ENCODE measurements around the gene MSL1. TPM values are rescaled to one million over a fixed set of nuclear protein-coding genes. Genes with fewer than 3 reads are reported as not detected.

Gene MSL1
- 10 to 100 TPM; 63.3 to 68.5 (median 64.1) TPM for total RNA-seq

DNA sequence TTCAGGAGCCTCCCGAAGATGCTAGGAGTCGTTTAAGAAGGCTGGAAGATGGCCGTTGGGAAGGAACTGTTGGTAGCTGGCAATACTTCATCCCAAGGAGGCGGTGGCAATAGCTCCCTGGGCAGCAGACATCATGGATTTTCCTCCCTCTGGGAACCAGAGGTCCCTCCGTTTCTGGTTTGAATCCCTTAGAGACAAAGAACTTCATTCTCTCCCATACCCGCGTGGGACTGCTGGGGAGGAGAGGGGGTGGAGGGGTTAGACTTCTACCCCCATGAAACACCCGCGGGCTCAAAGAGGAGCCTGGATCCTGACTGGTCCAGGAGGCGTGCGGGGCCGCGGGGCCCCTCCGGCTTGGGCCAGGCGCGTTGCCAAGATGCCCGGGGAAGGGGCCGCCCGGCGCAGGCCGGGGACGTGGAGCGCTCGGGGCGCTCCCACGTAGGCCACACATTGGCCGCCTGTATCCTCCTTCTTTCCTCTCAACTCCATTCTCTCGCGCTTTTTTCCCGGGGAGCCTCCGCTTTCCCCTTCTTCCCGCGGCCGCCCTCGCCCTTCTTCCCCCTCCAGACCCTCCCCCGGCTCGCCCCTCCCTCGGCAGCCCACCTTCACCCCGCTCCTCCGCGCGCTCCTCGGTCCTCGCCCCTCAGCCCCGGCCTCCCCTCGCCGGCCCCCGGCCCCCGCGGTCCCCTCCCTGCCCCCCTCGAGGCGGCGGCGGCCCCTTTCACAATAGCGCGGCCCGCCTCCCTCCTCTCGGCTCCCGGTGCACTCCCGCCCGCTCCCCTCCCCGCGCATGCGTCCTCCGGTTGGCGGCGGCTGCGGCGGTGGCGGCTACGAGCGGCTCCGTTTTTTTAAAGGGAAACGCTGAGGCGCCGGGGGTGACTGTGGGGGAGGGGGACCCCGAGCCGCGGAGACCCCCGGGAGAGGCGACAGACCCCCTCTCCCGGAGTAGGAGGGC is at the start of gene MSL1:
Gene MSL1, plus strand, starts transcription at position 791 of the 955 bp plus-strand sequence. CDS start 642 bp downstream, outside the sequence.
- peak; percentile 77 for DNase-seq
- Mint-ChIP-seq H3K36me3 (ENCODE audit: insufficient read depth) (peaks cover 5% of the 10 kb centered on the region), H3K9me3 (no peaks in the 10 kb centered on the region), H3K4me3 (peak within 1 kb of the TSS; percentile 78), H3K4me1 (ENCODE audit: low read depth) (peaks cover 35% of the 10 kb centered on the region), H3K27me3 (ENCODE audit: low read depth) (no peaks in the 10 kb centered on the region)
- ATAC-seq = peak; percentile 76 to 79

DNA sequence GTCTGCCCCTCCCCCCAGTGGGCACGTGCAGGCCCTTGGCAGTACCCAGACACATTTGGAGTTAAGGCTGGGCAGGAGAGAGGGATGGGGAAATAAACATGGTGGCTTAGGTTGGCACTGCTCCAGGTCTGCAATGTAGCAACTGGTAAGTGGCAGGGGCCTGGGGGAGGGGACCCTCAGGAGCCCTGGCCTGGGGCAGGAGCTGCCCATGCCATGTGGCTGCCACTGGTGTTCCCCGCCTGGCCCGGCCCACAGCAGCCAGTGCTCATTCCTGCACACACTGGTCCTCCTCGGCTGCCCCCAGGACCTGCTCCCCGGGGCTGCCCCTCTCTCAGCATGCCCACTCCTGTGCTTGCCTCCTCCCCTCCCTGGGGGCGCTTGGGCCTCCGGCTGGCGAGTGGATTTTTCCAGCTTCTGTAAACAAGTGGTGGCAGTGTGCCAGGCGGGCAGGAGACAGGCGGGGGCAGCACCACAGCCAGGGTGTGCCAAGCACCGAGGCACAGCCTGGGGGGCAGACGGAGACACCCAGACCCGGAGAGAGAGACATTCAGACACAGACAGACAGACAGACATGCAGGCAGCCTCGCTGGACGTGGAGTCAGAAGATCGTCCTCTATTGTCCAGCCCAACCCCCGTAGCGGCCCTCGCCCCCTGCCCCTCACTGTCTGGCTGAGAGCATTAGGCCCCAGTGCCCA is 49.6 kb upstream of the MSL1 start:
- H3K27me3 Mint-ChIP-seq (ENCODE audit: low read depth) = no peaks in the 10 kb centered on the region
- ATAC-seq (no peak), DNase-seq (no peak)
- H3K36me3 Mint-ChIP-seq (ENCODE audit: insufficient read depth) = no peaks in the 10 kb centered on the region
- peaks cover 69% of the 10 kb centered on the region for H3K4me1 Mint-ChIP-seq (ENCODE audit: low read depth)
- H3K4me3 Mint-ChIP-seq = no peak overlapping the region
- no peaks in the 10 kb centered on the region for H3K9me3 Mint-ChIP-seq

DNA sequence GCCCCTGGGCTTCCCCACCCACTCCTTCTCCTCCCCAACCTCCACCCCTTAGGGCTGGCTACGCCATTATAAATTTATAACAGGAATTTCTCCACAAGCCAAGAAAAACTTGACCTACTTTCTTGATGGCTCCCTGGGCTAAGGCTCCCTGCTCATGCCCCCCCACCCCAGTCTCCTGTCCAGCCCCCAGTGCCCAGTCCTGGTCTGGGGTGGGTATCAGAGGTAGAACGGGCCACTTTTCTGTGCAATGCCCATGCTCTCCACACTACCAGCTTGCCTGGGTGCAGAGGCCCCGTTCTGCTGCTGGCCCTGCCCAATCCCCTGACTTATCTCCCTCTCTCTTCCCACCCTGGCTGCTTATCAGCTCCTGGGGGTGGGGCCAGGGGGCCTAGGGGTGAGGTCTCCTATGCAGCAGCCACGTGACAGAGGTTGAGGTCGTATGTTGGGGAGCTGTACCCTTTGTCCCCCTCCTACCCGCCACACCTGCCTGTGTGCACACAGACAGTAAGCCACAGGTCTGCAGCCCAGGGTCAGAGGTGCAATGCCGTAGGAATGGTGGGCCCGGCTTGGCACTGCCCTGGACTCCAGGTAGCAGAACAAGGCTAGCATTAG is 48.9 kb upstream of the MSL1 start:
- Mint-ChIP-seq H3K27me3 (ENCODE audit: low read depth) (no peaks in the 10 kb centered on the region), H3K36me3 (ENCODE audit: insufficient read depth) (peaks cover 2% of the 10 kb centered on the region), H3K4me1 (ENCODE audit: low read depth) (peaks cover 63% of the 10 kb centered on the region), H3K9me3 (no peaks in the 10 kb centered on the region), H3K4me3 (no peak overlapping the region)
- ATAC-seq (no peak), DNase-seq (no peak)

GRCh38 chr17:40073454-40074174 is 48.2 kb upstream of the MSL1 start:
- Mint-ChIP-seq H3K4me3 (no peak overlapping the region), H3K36me3 (ENCODE audit: insufficient read depth) (peaks cover 4% of the 10 kb centered on the region), H3K4me1 (ENCODE audit: low read depth) (peaks cover 57% of the 10 kb centered on the region), H3K27me3 (ENCODE audit: low read depth) (no peaks in the 10 kb centered on the region), H3K9me3 (no peaks in the 10 kb centered on the region)
- DNase-seq (no peak), ATAC-seq (no peak)

DNA sequence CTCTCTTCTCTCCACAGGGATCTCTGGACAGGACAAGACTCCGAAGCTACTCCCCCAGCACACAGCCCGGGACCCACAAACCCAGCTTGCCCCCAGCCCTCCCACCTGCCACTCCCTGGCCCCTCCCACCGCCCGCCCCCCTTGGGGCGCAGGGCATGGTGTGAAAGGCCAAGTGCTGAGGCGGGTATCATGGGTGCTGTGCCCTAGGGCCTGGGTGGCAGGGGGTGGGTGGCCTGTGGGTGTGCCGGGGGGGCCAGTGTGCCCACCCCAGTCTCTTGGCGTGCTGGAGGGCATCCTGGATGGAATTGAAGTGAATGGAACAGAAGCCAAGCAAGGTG is 47.6 kb upstream of the MSL1 start:
- Mint-ChIP-seq H3K4me1 (ENCODE audit: low read depth) (peaks cover 52% of the 10 kb centered on the region), H3K27me3 (ENCODE audit: low read depth) (no peaks in the 10 kb centered on the region), H3K9me3 (no peaks in the 10 kb centered on the region), H3K36me3 (ENCODE audit: insufficient read depth) (peaks cover 4% of the 10 kb centered on the region), H3K4me3 (no peak overlapping the region)
- ATAC-seq (no peak), DNase-seq (no peak)

- Mint-ChIP-seq H3K4me1 (ENCODE audit: low read depth) (peaks cover 45% of the 10 kb centered on the region), H3K27me3 (ENCODE audit: low read depth) (no peaks in the 10 kb centered on the region), H3K36me3 (ENCODE audit: insufficient read depth) (peaks cover 4% of the 10 kb centered on the region), H3K9me3 (no peaks in the 10 kb centered on the region), H3K4me3 (no peak overlapping the region)
- ATAC-seq (no peak), DNase-seq (no peak)
These were observed 46.9 kb upstream of the MSL1 start for GRCh38 chr17:40074871-40075200.

DNA sequence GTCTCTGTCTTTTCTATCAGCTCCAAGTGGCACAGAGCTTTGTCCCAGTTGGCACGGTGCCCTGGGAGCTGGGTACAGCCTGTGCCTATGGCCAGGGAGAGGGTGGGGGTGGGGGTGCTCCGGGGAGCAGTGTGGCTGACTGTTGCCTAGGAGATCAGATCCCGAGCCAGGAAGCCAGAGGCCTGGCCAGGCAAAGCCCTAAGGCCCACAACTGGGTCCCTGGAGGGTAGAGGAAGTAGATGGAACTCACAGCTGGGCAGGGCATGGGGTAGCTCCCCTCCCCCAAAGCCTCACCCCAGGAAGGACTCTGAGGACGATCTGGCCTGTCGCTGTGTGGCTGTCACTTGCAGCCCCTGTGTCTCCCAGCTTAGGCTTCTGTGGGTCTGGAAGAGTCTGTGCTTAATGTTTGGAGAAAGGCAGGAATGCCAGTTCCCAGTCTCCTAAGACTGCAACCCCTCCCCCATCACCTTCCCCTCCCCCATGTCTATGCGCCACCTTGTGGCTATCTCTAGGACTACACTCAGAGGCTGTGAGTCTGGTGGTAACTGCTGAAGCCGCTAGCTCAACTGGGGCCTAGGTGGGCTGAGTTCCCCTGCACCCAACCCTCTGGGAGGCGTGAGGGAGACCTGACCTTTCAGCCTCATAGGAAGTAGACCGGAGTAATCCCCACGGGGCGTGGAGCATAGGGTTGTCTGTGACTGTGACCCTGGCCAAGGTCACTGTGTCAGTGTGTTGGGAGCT is 46.4 kb upstream of the MSL1 start:
- no peaks in the 10 kb centered on the region for H3K27me3 Mint-ChIP-seq (ENCODE audit: low read depth)
- ATAC-seq = peak; percentile 85 to 86
- peak; percentile 71 for DNase-seq
- peaks cover 4% of the 10 kb centered on the region for H3K36me3 Mint-ChIP-seq (ENCODE audit: insufficient read depth)
- peaks cover 39% of the 10 kb centered on the region for H3K4me1 Mint-ChIP-seq (ENCODE audit: low read depth)
- no peaks in the 10 kb centered on the region for H3K9me3 Mint-ChIP-seq
- H3K4me3 Mint-ChIP-seq = no peak overlapping the region

DNA sequence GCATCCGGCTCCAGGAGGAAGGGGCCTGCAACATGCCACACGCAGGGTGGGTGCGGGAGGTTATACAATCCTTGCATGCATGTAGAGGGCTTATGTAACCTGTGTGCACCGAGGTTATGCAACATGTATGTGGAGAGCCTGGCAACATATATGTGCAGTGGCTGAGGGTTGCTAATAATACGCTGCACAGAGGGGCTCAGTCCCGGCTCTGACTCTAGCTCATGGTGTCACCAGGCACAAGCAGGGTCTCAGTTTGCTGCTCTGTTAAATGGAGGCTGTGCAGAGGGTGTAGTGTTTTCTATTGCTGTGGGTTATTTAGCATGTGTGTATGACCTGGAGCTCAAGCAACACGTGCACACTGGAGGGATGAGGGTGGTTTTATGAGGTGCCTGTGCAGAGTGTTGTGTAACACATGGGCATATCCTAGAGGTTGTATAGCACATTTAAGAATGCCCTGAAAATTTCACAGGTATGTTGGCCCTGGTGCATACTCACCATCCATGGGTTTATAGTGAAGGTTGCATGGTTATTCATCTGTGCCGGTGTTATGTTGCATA is 45.8 kb upstream of the MSL1 start:
- H3K4me1 Mint-ChIP-seq (ENCODE audit: low read depth) = peaks cover 33% of the 10 kb centered on the region
- H3K9me3 Mint-ChIP-seq = no peaks in the 10 kb centered on the region
- ATAC-seq = no peak
- H3K27me3 Mint-ChIP-seq (ENCODE audit: low read depth) = no peaks in the 10 kb centered on the region
- H3K36me3 Mint-ChIP-seq (ENCODE audit: insufficient read depth) = peaks cover 6% of the 10 kb centered on the region
- DNase-seq = no peak
- no peak overlapping the region for H3K4me3 Mint-ChIP-seq

- no peak overlapping the region for H3K4me3 Mint-ChIP-seq
- no peak for ATAC-seq
- peaks cover 28% of the 10 kb centered on the region for H3K4me1 Mint-ChIP-seq (ENCODE audit: low read depth)
- H3K27me3 Mint-ChIP-seq (ENCODE audit: low read depth) = no peaks in the 10 kb centered on the region
- H3K36me3 Mint-ChIP-seq (ENCODE audit: insufficient read depth) = peaks cover 8% of the 10 kb centered on the region
- no peaks in the 10 kb centered on the region for H3K9me3 Mint-ChIP-seq
- no peak for DNase-seq
These were observed 45.2 kb upstream of the MSL1 start for GRCh38 chr17:40076591-40076990.

DNA sequence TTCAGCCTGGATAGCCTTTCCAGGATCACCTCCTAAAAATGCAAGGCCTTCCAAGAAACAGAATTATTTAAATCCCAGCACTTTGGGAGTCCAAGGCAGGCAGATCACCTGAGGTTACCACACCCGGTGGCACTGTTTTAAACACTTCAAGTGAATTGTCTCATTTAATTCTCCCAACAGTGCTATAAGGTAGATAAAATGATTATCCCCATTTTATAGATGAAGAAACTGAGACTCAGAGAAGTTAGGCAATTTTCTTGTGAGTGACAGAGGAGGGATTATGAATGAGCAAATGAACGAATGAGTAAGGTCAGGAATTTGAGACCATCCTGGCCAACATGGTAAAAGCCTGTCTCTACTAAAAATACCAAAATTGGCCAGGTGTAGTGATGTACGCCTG is 42.2 kb upstream of the MSL1 start:
- no peak for ATAC-seq
- DNase-seq = no peak
- H3K4me1 Mint-ChIP-seq (ENCODE audit: low read depth) = peaks cover 20% of the 10 kb centered on the region
- no peaks in the 10 kb centered on the region for H3K9me3 Mint-ChIP-seq
- H3K27me3 Mint-ChIP-seq (ENCODE audit: low read depth) = no peaks in the 10 kb centered on the region
- no peak overlapping the region for H3K4me3 Mint-ChIP-seq
- H3K36me3 Mint-ChIP-seq (ENCODE audit: insufficient read depth) = peaks cover 8% of the 10 kb centered on the region

DNA sequence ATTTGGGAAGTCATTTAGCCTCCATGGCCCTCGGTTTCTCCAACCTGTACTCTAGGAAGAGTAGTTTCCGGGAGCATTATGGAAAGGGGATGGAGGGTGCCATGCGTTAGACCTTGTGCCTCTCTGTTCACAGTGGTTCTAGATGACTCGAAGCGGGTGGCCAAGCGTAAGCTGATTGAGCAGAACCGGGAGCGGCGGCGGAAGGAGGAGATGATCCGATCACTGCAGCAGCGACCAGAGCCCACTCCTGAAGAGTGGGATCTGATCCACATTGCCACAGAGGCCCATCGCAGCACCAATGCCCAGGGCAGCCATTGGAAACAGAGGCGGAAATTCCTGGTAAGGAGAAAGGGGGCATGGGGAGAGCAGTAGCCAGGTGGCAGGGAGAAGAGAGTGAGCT is 37.3 kb upstream of the MSL1 start:
- H3K36me3 Mint-ChIP-seq (ENCODE audit: insufficient read depth) = peaks cover 10% of the 10 kb centered on the region
- no peak for ATAC-seq

GRCh38 chr17:40086150-40087044 is 35.4 kb upstream of the MSL1 start:
- peak; percentile 62 for DNase-seq
- no peaks in the 10 kb centered on the region for H3K27me3 Mint-ChIP-seq (ENCODE audit: low read depth)
- H3K4me3 Mint-ChIP-seq = no peak overlapping the region
- H3K4me1 Mint-ChIP-seq (ENCODE audit: low read depth) = peaks cover 5% of the 10 kb centered on the region
- H3K9me3 Mint-ChIP-seq = no peaks in the 10 kb centered on the region
- peak; percentile 80 to 89 for ATAC-seq
- H3K36me3 Mint-ChIP-seq (ENCODE audit: insufficient read depth) = peaks cover 7% of the 10 kb centered on the region

More for the DNA sequence above, 37.3 kb upstream of the MSL1 start:
- no peak overlapping the region for H3K4me3 Mint-ChIP-seq
- H3K9me3 Mint-ChIP-seq = no peaks in the 10 kb centered on the region
- no peak for DNase-seq
- no peaks in the 10 kb centered on the region for H3K27me3 Mint-ChIP-seq (ENCODE audit: low read depth)
- peaks cover 5% of the 10 kb centered on the region for H3K4me1 Mint-ChIP-seq (ENCODE audit: low read depth)
